Renal cortical epithelial cell (primary cell): ENCODE results near the gene UNC50. TPM values are rescaled to one million over a fixed set of nuclear protein-coding genes. Genes with fewer than 3 reads are reported as not detected.

Experiments used
- DNase-seq: peaks from one replicate; pipeline ENCODE4 v3.0.0-alpha.2; 2011; ENCODE audit warnings: low read depth
- total RNA-seq: library from RNA; depleted of rRNA; stranded (reverse); fragments of >200 nt; gene quantifications from 2 replicates; pipeline ENCODE4 v1.2.3, GENCODE V29; 2014

Gene UNC50
- total RNA-seq, 1 donor from 2014 or later, result 68.1 TPM

DNA sequence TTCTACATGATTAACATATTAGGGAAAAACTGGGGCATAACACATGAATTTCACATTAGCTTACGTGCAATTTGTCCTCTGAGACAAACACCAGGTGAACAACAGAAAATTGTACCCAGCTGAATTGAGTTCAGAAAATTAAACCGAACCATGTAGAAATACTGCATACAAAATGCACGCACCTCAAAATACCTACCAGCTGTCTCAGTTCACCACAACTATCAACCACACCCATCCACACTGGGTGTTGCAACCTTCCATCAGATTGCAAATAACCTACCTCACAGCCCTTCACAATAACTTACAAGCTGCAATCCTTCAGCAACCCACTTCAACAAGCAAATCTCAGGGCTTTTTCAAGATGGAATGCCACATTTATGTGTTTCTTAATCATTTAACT is 55.9 kb downstream of the UNC50 start:
- peak; percentile 79 for DNase-seq

DNA sequence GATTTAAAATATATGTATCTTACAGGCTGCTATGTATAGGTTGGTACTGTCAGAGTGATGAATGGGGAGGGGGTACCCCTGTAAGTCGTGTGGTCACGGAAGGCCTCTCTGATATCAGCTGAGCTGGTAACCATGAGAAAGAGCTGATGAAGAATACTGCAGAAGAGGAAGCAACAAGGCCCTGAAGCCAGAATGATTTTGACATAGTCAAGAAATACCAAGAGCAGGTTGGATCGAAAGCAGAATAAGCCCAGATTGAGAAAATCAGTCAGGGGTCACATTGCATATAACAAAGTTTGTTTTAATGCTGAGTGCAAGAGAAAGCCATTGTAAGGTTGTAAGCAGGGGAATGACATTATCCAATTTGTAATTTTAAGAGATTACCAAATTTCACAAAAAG is 57.3 kb downstream of the UNC50 start:
- DNase-seq, result no peak

Other genes starting within 250 kb of the UNC50 start
- 24.5 and 30.9 TPM in 2 replicates for gene INPP4A, start 163.7 kb upstream of the UNC50 start, total RNA-seq
- gene COA5, start 77 bp upstream of the UNC50 start, total RNA-seq, result 24.7 and 51.8 TPM in 2 replicates
- 8.7 and 41.6 TPM in 2 replicates for gene MGAT4A, start 122.5 kb downstream of the UNC50 start, total RNA-seq